Esophagus (tissue), 2 donors: Measurements from ENCODE around the gene EHMT2. TPM values are rescaled to one million over a fixed set of nuclear protein-coding genes. Genes with fewer than 3 reads are reported as not detected.

Experiments used
- polyA plus RNA-seq, 2 donors: library from polyadenylated mRNA; stranded (reverse); fragments of 200-250 nt; gene quantifications; one replicate each; pipeline ENCODE4 v1.2.3, GENCODE V29; 2013
- donor health status: healthy with polysubstance abuse.
- donor health status: Bipolar disorder and iron deficiency.

EHMT2 gene
- polyA plus RNA-seq, 2 donors = 27.2 to 39.6 TPM

Other genes with a start within 250 kb of the EHMT2 start
- gene BAG6, start 245.0 kb downstream of the EHMT2 start, polyA plus RNA-seq = 100 to 1,000 TPM; 158 to 259 TPM
- gene APOM, start 241.8 kb downstream of the EHMT2 start, polyA plus RNA-seq = 1 to 10 TPM; 4.3 to 6.0 TPM
- gene C6orf47, start 236.9 kb downstream of the EHMT2 start, polyA plus RNA-seq = 10 to 100 TPM; 20.6 to 21.1 TPM
- 10 to 100 TPM; 10.2 to 10.4 TPM for gene GPANK1, start 232.7 kb downstream of the EHMT2 start, polyA plus RNA-seq
- 100 to 1,000 TPM; 140 to 187 TPM for gene CSNK2B, start 231.6 kb downstream of the EHMT2 start, polyA plus RNA-seq
- gene LY6G5B, start 227.7 kb downstream of the EHMT2 start, polyA plus RNA-seq = 1 to 10 TPM; 5.3 to 7.4 TPM
- 1 to 10 TPM in 1 of 2 donors, under 1 TPM in 1; 0.76 to 1.1 TPM for gene LY6G5C, start 216.6 kb downstream of the EHMT2 start, polyA plus RNA-seq
- gene ABHD16A, start 194.4 kb downstream of the EHMT2 start, polyA plus RNA-seq = 10 to 100 TPM; 30.0 to 40.1 TPM
- gene LY6G6F, start 190.8 kb downstream of the EHMT2 start, polyA plus RNA-seq = not detected
- gene LY6G6D, start 182.3 kb downstream of the EHMT2 start, polyA plus RNA-seq = 1 to 10 TPM in 1 of 2 donors, under 1 TPM in 1; 0.67 to 1.3 TPM
- 10 to 100 TPM; 17.2 to 21.9 TPM for gene LY6G6C, start 176.0 kb downstream of the EHMT2 start, polyA plus RNA-seq
- gene MPIG6B, start 174.3 kb downstream of the EHMT2 start, polyA plus RNA-seq = under 1 TPM; 0.49 to 0.88 TPM
- gene DDAH2, start 168.4 kb downstream of the EHMT2 start, polyA plus RNA-seq = 10 to 100 TPM; 46.5 to 73.3 TPM
- 100 to 1,000 TPM; 258 to 412 TPM for gene CLIC1, start 161.2 kb downstream of the EHMT2 start, polyA plus RNA-seq
- gene MSH5, start 157.7 kb downstream of the EHMT2 start, polyA plus RNA-seq = 10 to 100 TPM in 1 of 2 donors, 1 to 10 TPM in 1; 6.3 to 15.8 TPM
- gene SAPCD1, start 135.0 kb downstream of the EHMT2 start, polyA plus RNA-seq = 1 to 10 TPM; 2.3 to 7.6 TPM
- 1 to 10 TPM in 1 of 2 donors, under 1 TPM in 1; 0.33 to 1.3 TPM for gene VWA7, start 120.4 kb downstream of the EHMT2 start, polyA plus RNA-seq
- gene VARS1, start 101.9 kb downstream of the EHMT2 start, polyA plus RNA-seq = 10 to 100 TPM; 35.7 to 37.3 TPM
- 10 to 100 TPM; 25.6 to 42.9 TPM for gene LSM2, start 90.7 kb downstream of the EHMT2 start, polyA plus RNA-seq
- under 1 TPM; 0.39 to 0.42 TPM for gene HSPA1L, start 82.4 kb downstream of the EHMT2 start, polyA plus RNA-seq
- gene HSPA1A, start 82.2 kb downstream of the EHMT2 start, polyA plus RNA-seq = 100 to 1,000 TPM; 105 to 125 TPM
- 100 to 1,000 TPM in 1 of 2 donors, 10 to 100 TPM in 1; 26.9 to 103 TPM for gene HSPA1B, start 70.0 kb downstream of the EHMT2 start, polyA plus RNA-seq
- gene NEU1, start 34.9 kb downstream of the EHMT2 start, polyA plus RNA-seq = 10 to 100 TPM; 13.6 to 14.6 TPM
- gene SLC44A4, start 18.7 kb downstream of the EHMT2 start, polyA plus RNA-seq = under 1 TPM; 0.19 to 0.33 TPM
- gene ZBTB12, start 4.4 kb upstream of the EHMT2 start, polyA plus RNA-seq = 1 to 10 TPM; 2.4 to 3.6 TPM
- 1 to 10 TPM; 1.2 to 1.3 TPM for gene C2, start 30.0 kb upstream of the EHMT2 start, polyA plus RNA-seq
- 10 to 100 TPM; 15.9 to 19.6 TPM for gene CFB, start 48.4 kb upstream of the EHMT2 start, polyA plus RNA-seq
- gene NELFE, start 61.3 kb upstream of the EHMT2 start, polyA plus RNA-seq = 10 to 100 TPM; 30.2 to 49.3 TPM
- 10 to 100 TPM; 39.1 to 58.0 TPM for gene SKIC2, start 61.5 kb upstream of the EHMT2 start, polyA plus RNA-seq
- gene DXO, start 74.4 kb upstream of the EHMT2 start, polyA plus RNA-seq = 10 to 100 TPM; 11.8 to 16.5 TPM
- 10 to 100 TPM in 1 of 2 donors, 1 to 10 TPM in 1; 6.9 to 13.1 TPM for gene C4A, start 84.4 kb upstream of the EHMT2 start, polyA plus RNA-seq
- gene C4B, start 117.1 kb upstream of the EHMT2 start, polyA plus RNA-seq = 10 to 100 TPM in 1 of 2 donors, 1 to 10 TPM in 1; 5.3 to 15.0 TPM
- under 1 TPM; 0.43 to 0.47 TPM for gene CYP21A2, start 140.7 kb upstream of the EHMT2 start, polyA plus RNA-seq
- gene TNXB, start 211.6 kb upstream of the EHMT2 start, polyA plus RNA-seq = 10 to 100 TPM; 14.8 to 15.5 TPM
- gene ATF6B, start 230.5 kb upstream of the EHMT2 start, polyA plus RNA-seq = 10 to 100 TPM; 47.5 to 60.2 TPM
- gene FKBPL, start 232.6 kb upstream of the EHMT2 start, polyA plus RNA-seq = 10 to 100 TPM in 1 of 2 donors, 1 to 10 TPM in 1; 8.1 to 13.7 TPM